Trophoblast cell (in vitro differentiated cells and primary cell): ENCODE measurements around the gene CUBN.

Experiments
- DNase-seq, 2 donors: peaks; one replicate each; pipeline ENCODE4 v3.0.0-alpha.2; 2016
- H2AFZ ChIP-seq: 2 replicates; pipeline ENCODE4 v1.6.1; 2013; ENCODE audit warnings: low read length, moderate library complexity, mild to moderate bottlenecking; ENCODE audit not compliant: insufficient read depth, poor library complexity
- H2AK5ac ChIP-seq: 2 replicates; pipeline ENCODE4 v1.6.1; 2013; ENCODE audit warnings: mild to moderate bottlenecking, low read length
- H2BK120ac ChIP-seq: 2 replicates; pipeline ENCODE4 v1.6.1; 2013; ENCODE audit warnings: low read length, mild to moderate bottlenecking, moderate library complexity; ENCODE audit not compliant: insufficient read depth, poor library complexity
- H2BK12ac ChIP-seq: 2 replicates; pipeline ENCODE4 v1.6.1; 2013; ENCODE audit warnings: mild to moderate bottlenecking, low read length, moderate library complexity
- H2BK5ac ChIP-seq: 2 replicates; pipeline ENCODE4 v1.6.1; 2013; ENCODE audit warnings: low read length, low read depth, moderate library complexity, mild to moderate bottlenecking; ENCODE audit not compliant: poor library complexity
- H3K14ac ChIP-seq: 2 replicates; pipeline ENCODE4 v1.6.1; 2013; ENCODE audit warnings: mild to moderate bottlenecking, low read length
- H3K18ac ChIP-seq: 2 replicates; pipeline ENCODE4 v1.6.1; 2013; ENCODE audit warnings: mild to moderate bottlenecking, low read length
- H3K23ac ChIP-seq: 2 replicates; pipeline ENCODE4 v1.6.1; 2013; ENCODE audit warnings: low read length
- H3K27ac ChIP-seq: 2 replicates; pipeline ENCODE4 v1.5.1; 2013; ENCODE audit warnings: low read depth, mild to moderate bottlenecking, inconsistent platforms, low read length, moderate library complexity
- H3K27me3 ChIP-seq: 2 replicates; pipeline ENCODE4 v1.6.1; 2013; ENCODE audit warnings: inconsistent platforms, mild to moderate bottlenecking, low read length, moderate library complexity; ENCODE audit not compliant: insufficient read depth
- H3K36me3 ChIP-seq, 2 experiments: 1 replicate in 1 of 2; 2 replicates in 1 of 2; pipeline ENCODE4 v1.6.1; 2013; ENCODE audit warnings: low read length in 2 of 2, mild to moderate bottlenecking in 2 of 2, moderate library complexity in 1 of 2; ENCODE audit not compliant: insufficient read depth in 2 of 2, control insufficient read depth in 1 of 2
- H3K4ac ChIP-seq: 2 replicates; pipeline ENCODE4 v1.6.1; 2013; ENCODE audit warnings: low read depth, mild to moderate bottlenecking, low read length, moderate library complexity
- H3K4me1 ChIP-seq, 2 experiments: 1 replicate in 1 of 2; 2 replicates in 1 of 2; pipeline ENCODE4 v1.6.1; 2013; ENCODE audit warnings: low read length in 2 of 2, mild to moderate bottlenecking in 2 of 2, moderate library complexity in 1 of 2; ENCODE audit not compliant: insufficient read depth in 2 of 2, control insufficient read depth in 1 of 2
- H3K4me2 ChIP-seq: 2 replicates; pipeline ENCODE4 v1.6.1; 2013; ENCODE audit warnings: inconsistent platforms, mild to moderate bottlenecking, low read length, moderate library complexity
- H3K4me3 ChIP-seq: 2 replicates; pipeline ENCODE4 v1.5.1; 2013; ENCODE audit warnings: mild to moderate bottlenecking, low read depth, low read length, inconsistent platforms
- H3K79me1 ChIP-seq: one replicate; pipeline ENCODE4 v1.6.1; 2013; ENCODE audit warnings: low read length
- H3K79me2 ChIP-seq: 2 replicates; pipeline ENCODE4 v1.6.1; 2013; ENCODE audit warnings: low read length, mild to moderate bottlenecking; ENCODE audit not compliant: control insufficient read depth, insufficient read depth, poor library complexity
- H3K9ac ChIP-seq: 2 replicates; pipeline ENCODE4 v1.6.1; 2013; ENCODE audit warnings: mild to moderate bottlenecking, low read length
- H3K9me3 ChIP-seq: 2 replicates; pipeline ENCODE4 v1.6.1; 2013; ENCODE audit warnings: low read depth, mild to moderate bottlenecking, control low read depth, inconsistent platforms, low read length; ENCODE audit not compliant: insufficient read depth
- H4K12ac ChIP-seq: 2 replicates; pipeline ENCODE4 v1.6.1; 2013; ENCODE audit warnings: low read depth, mild to moderate bottlenecking, low read length, moderate library complexity
- H4K8ac ChIP-seq: 2 replicates; pipeline ENCODE4 v1.6.1; 2013; ENCODE audit warnings: low read depth, mild to moderate bottlenecking, low read length, moderate library complexity
- H4K91ac ChIP-seq: one replicate; pipeline ENCODE4 v1.6.1; 2013; ENCODE audit warnings: low read depth, mild to moderate bottlenecking, low read length, moderate library complexity
- WGBS: extraction: QIAGEN DNeasy Blood & Tissue Kit; methylation state at CpG from one replicate; pipeline ENCODE4 v1.1.7; 2013; ENCODE audit warnings: missing lambda C conversion rate; ENCODE audit not compliant: insufficient read length, insufficient coverage; ENCODE audit errors: extremely low coverage; 5-methylcytosine and 5-hydroxymethylcytosine counted together

The CUBN gene

GRCh38 chr10:17147884-17148489 is 18.4 kb upstream of the CUBN start:
- no peak overlapping the region for H2BK12ac ChIP-seq
- no peak overlapping the region for H3K27ac ChIP-seq
- H3K14ac ChIP-seq = no peak overlapping the region
- no peaks in the 10 kb centered on the region for H3K27me3 ChIP-seq
- no peak overlapping the region for H3K4me2 ChIP-seq
- no peak overlapping the region for H2AFZ ChIP-seq
- H3K36me3 ChIP-seq = no peaks in the 10 kb centered on the region
- H2AK5ac ChIP-seq = no peak overlapping the region
- H3K4me3 ChIP-seq = no peak overlapping the region
- H4K12ac ChIP-seq = no peak overlapping the region
- no peak overlapping the region for H3K4ac ChIP-seq
- no peaks in the 10 kb centered on the region for H3K79me1 ChIP-seq
- WGBS = no CpG with 5 or more reads among the region's 5 CpGs
- no peak overlapping the region for H3K9ac ChIP-seq
- no peak overlapping the region for H4K91ac ChIP-seq
- peaks cover 0 to 2% of the 10 kb centered on the region in 2 experiments for H3K4me1 ChIP-seq
- no peak overlapping the region for H3K18ac ChIP-seq
- H3K23ac ChIP-seq = no peak overlapping the region
- no peak overlapping the region for H2BK5ac ChIP-seq
- no peaks in the 10 kb centered on the region for H3K9me3 ChIP-seq
- no peak overlapping the region for H2BK120ac ChIP-seq
- H4K8ac ChIP-seq = no peak overlapping the region
- H3K79me2 ChIP-seq = no peaks in the 10 kb centered on the region
- DNase-seq = no peak

DNA sequence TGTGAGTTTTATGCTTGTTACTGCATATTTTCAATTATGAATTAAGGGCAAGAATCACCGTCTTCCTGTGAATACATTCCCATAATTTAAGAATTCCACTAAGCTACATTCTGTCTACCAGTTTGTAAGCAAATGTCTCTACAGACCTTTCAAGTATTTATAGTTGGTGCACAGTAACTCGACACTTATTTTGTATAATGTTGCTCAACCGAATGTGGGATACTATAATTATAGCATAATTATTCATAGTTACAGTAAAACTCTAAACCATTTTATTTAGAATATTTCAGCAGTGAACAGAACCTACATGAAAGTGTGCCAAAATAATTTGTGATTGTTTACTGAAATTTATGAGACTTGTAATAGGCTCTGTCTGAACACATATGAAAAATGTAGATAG is 17.3 kb upstream of the CUBN start:
- Histone ChIP-seq H2BK5ac (no peak overlapping the region), H4K91ac (no peak overlapping the region), H3K4me1 (peaks cover 0 to 2% of the 10 kb centered on the region in 2 experiments), H2AFZ (no peak overlapping the region), H3K14ac (no peak overlapping the region), H3K9ac (no peak overlapping the region), H4K12ac (no peak overlapping the region), H3K23ac (no peak overlapping the region), H3K79me2 (no peaks in the 10 kb centered on the region), H3K4me3 (no peak overlapping the region), H3K27me3 (no peaks in the 10 kb centered on the region), H3K4me2 (no peak overlapping the region), H3K36me3 (no peaks in the 10 kb centered on the region), H3K79me1 (no peaks in the 10 kb centered on the region), H3K9me3 (no peaks in the 10 kb centered on the region), H2AK5ac (no peak overlapping the region), H4K8ac (no peak overlapping the region), H3K18ac (no peak overlapping the region), H2BK120ac (no peak overlapping the region), H3K27ac (no peak overlapping the region), H3K4ac (no peak overlapping the region), H2BK12ac (no peak overlapping the region)
- WGBS = no CpG with 5 or more reads among the region's 3 CpGs
- no peak for DNase-seq

DNA sequence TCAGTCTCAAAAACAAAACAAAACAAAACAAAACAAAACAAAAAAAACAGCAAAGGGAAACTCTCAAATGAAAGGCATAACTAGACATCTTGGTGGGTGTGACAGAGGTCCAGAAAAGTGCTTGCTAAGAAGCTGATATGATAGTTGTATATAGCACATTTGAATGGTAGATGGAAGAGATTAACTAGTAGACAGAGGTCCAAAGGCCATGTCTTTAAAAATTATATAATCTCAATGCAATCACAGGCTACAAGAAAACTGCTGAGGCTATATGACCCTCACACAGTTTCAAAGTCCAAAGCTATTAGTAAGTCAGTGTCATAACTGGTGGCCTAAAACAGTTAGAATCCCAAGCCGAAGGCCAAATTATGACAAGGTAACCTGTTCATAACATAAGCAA is 15.6 kb upstream of the CUBN start:
- Histone ChIP-seq H4K12ac (no peak overlapping the region), H3K79me2 (no peaks in the 10 kb centered on the region), H2AK5ac (no peak overlapping the region), H4K91ac (no peak overlapping the region), H3K18ac (no peak overlapping the region), H3K4me2 (no peak overlapping the region), H3K4me1 (no peaks in the 10 kb centered on the region), H2BK120ac (no peak overlapping the region), H3K4me3 (no peak overlapping the region), H3K9ac (no peak overlapping the region), H3K23ac (no peak overlapping the region), H2AFZ (no peak overlapping the region), H2BK5ac (no peak overlapping the region), H3K27me3 (no peaks in the 10 kb centered on the region), H3K14ac (no peak overlapping the region), H3K9me3 (no peaks in the 10 kb centered on the region), H3K4ac (no peak overlapping the region), H2BK12ac (no peak overlapping the region), H3K27ac (no peak overlapping the region), H3K79me1 (no peaks in the 10 kb centered on the region), H3K36me3 (no peaks in the 10 kb centered on the region), H4K8ac (no peak overlapping the region)
- no CpG with 5 or more reads among the region's 1 CpG for WGBS
- DNase-seq = no peak

DNA sequence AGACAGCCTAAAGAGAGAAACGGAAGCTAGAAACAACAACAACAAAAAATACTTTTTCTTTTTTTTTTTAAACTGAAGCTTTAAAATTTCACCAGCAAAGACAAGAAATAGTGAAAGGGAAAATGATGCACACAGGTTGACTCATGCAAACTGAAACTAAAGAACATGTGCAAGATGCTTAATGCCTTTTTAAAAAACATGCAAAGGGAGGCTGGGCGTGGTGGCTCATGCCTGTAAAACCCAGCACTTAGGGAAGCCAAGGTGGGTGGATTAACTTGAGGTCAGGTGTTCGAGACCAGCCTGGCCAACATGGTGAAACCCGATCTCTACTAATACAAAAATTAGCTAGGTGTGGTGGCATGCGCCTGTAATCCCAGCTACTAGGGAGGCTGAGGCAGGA is 15.1 kb upstream of the CUBN start:
- no peaks in the 10 kb centered on the region for H3K79me2 ChIP-seq
- no peak overlapping the region for H3K23ac ChIP-seq
- no peak overlapping the region for H4K91ac ChIP-seq
- no peak overlapping the region for H3K4ac ChIP-seq
- H3K4me1 ChIP-seq = no peaks in the 10 kb centered on the region
- WGBS = no CpG with 5 or more reads among the region's 5 CpGs
- H4K8ac ChIP-seq = no peak overlapping the region
- H3K27me3 ChIP-seq = no peaks in the 10 kb centered on the region
- H3K14ac ChIP-seq = no peak overlapping the region
- H3K18ac ChIP-seq = no peak overlapping the region
- no peak overlapping the region for H3K9ac ChIP-seq
- no peak overlapping the region for H2AK5ac ChIP-seq
- H4K12ac ChIP-seq = no peak overlapping the region
- no peaks in the 10 kb centered on the region for H3K9me3 ChIP-seq
- no peak overlapping the region for H3K4me2 ChIP-seq
- H2AFZ ChIP-seq = no peak overlapping the region
- H3K4me3 ChIP-seq = no peak overlapping the region
- H2BK120ac ChIP-seq = no peak overlapping the region
- no peak overlapping the region for H3K27ac ChIP-seq
- H2BK5ac ChIP-seq = no peak overlapping the region
- no peaks in the 10 kb centered on the region for H3K79me1 ChIP-seq
- H3K36me3 ChIP-seq = no peaks in the 10 kb centered on the region
- no peak overlapping the region for H2BK12ac ChIP-seq
- no peak for DNase-seq
